ENCODE measurements around the gene ALDH3A1.

- TF ChIP-seq CTCF (IDR thresholded peaks at IDR 0.05; ENCODE audit: low read depth, low read length, poor library complexity, severe bottlenecking), result no peak
- TF ChIP-seq EZH2phosphoT487 (IDR thresholded peaks at IDR 0.05; ENCODE audit: borderline replicate concordance, low read length), result no peak
Observed at GRCh38 chr17:19768046-19768782, 20.1 kb upstream of the ALDH3A1 start.
